Stimulated activated naive CD8-positive, alpha-beta T cell treated with anti-CD3 and anti-CD28 coated beads, Interleukin-15, Interleukin-2, amounts not matched to agents 100 ng/mL and 50 ng/mL, for 24 hours (primary cell): ENCODE measurements around the gene ZNF497.
"Not testable (repeated sequence)": the region's sequence is repeated elsewhere in the genome, so short reads cannot be mapped to it uniquely, and the experiment has no call there.

Experiments
- H3K27ac Mint-ChIP-seq: one replicate; pipeline ENCODE4 v1.8.0; 2021; ENCODE audit warnings: mild to moderate bottlenecking, mixed read lengths
- H3K27me3 Mint-ChIP-seq: one replicate; pipeline ENCODE4 v1.8.0; 2021; ENCODE audit warnings: mixed read lengths
- H3K36me3 Mint-ChIP-seq: one replicate; pipeline ENCODE4 v1.8.0; 2021; ENCODE audit warnings: low read depth, mixed read lengths
- H3K4me1 Mint-ChIP-seq: one replicate; pipeline ENCODE4 v1.8.0; 2021; ENCODE audit warnings: low read depth, mixed read lengths
- H3K4me3 Mint-ChIP-seq: one replicate; pipeline ENCODE4 v1.8.0; 2021; ENCODE audit warnings: mild to moderate bottlenecking, mixed read lengths
- H3K9me3 Mint-ChIP-seq: one replicate; pipeline ENCODE4 v1.8.0; 2021; ENCODE audit warnings: mixed read lengths

Gene ZNF497

DNA sequence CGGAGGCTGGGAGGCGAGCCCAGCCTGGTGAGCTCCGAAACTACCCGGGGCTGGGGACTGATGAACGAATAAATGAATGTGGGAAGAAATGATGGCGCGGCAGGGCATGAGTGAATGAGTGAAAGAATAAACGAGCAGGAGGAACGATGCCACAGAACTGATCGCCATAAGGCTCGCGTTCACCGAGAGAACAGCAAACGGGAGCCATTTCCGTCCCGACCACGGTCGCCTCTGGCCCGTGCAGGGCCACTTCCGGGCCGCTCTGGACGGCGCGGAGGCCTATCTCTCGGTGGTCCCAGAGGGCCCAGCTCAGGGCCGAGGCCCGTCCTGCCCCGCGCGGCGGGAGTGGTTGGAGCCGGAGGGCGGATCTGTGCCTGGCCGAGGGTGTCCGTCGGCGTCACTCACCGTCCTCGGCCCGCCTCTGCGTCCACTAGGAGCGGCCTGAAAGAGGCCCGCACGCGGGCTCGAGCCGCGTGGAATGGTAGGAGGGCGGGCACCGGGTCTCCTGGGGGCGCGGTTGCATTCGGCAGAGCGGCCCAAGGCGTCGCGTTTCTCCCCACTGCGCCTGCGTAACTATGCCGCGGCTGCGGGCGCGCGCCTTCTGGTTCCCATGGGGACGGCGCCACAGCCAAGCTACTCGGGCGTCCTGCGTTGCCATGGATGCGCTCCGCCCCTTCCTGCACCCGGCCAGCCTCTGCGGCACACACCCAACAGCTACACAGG lies at the start of gene ZNF497:
ZNF497 (minus strand) TSS at position 480 of the 723 bp plus-strand sequence. CDS start 5,116 bp downstream, outside the sequence.
- Mint-ChIP-seq H3K4me1 (peaks cover 20% of the 10 kb centered on the region), H3K36me3 (no peaks in the 10 kb centered on the region), H3K27ac (peak within 1 kb of the TSS; percentile 96), H3K27me3 (no peaks in the 10 kb centered on the region), H3K4me3 (peak within 1 kb of the TSS; percentile 94), H3K9me3 (no peaks in the 10 kb centered on the region)

DNA sequence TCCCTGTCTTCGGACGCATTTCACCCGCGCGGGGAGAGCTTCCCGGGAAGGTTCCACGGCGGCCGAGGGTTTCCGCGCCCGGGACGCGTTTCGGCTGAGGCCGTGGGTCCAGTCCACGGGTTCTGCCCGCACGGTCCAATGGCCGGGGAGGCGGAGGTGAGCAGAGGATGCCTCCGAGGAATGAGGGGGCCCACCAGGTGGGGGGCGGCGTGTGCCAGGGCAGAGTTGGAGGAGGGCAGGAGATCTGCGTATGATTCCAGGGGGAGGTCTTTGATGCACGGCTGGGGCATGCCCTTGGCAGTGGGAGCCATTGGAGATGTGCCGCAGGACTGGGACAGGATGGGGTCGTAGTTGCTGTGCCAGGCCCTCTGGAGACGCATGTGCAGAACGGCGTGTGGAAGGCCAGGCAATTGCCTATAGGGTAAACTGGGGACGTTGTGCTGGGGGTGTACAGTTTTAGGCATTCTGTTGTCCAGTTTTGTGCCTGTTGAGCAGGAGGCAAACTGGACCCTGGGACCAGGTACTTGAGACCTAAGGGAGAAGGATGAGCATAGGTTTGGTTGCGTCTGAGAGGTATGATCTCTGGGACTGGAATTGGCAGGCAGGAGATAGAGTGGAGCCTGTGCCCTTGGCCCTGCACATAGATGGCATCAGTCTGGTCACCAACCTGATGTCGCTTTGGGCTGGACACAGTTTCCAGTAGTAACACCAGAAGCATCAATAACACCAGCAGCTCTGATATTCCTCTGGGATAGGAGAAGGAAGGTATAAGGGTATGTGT lies 46.6 kb upstream of the ZNF497 start:
- H3K9me3 Mint-ChIP-seq, result no peaks in the 10 kb centered on the region
- H3K36me3 Mint-ChIP-seq, result peaks cover 9% of the 10 kb centered on the region
- H3K4me3 Mint-ChIP-seq, result peak overlapping the region; percentile 87
- H3K27me3 Mint-ChIP-seq, result no peaks in the 10 kb centered on the region
- H3K4me1 Mint-ChIP-seq, result peaks cover 31% of the 10 kb centered on the region
- peak overlapping the region; percentile 91 for H3K27ac Mint-ChIP-seq

GRCh38 chr19:58408152-58409009 lies 45.8 kb upstream of the ZNF497 start, which contains the start of gene ZNF584:
TSS of gene ZNF584 (plus strand) at chr19:58408649. CDS start at chr19:58409148, 499 bp downstream.
- Mint-ChIP-seq H3K4me3 (peak within 1 kb of the TSS; percentile 87), H3K4me1 (peaks cover 31% of the 10 kb centered on the region), H3K27ac (peak within 1 kb of the TSS; percentile 91), H3K27me3 (no peaks in the 10 kb centered on the region), H3K9me3 (no peaks in the 10 kb centered on the region), H3K36me3 (peaks cover 9% of the 10 kb centered on the region)

GRCh38 chr19:58407658-58408151 lies 45.2 kb upstream of the ZNF497 start:
- Mint-ChIP-seq H3K27me3 (no peaks in the 10 kb centered on the region), H3K4me3 (peak overlapping the region; percentile 87), H3K27ac (peak overlapping the region; percentile 91), H3K9me3 (no peaks in the 10 kb centered on the region), H3K36me3 (peaks cover 4% of the 10 kb centered on the region), H3K4me1 (peaks cover 35% of the 10 kb centered on the region)

DNA sequence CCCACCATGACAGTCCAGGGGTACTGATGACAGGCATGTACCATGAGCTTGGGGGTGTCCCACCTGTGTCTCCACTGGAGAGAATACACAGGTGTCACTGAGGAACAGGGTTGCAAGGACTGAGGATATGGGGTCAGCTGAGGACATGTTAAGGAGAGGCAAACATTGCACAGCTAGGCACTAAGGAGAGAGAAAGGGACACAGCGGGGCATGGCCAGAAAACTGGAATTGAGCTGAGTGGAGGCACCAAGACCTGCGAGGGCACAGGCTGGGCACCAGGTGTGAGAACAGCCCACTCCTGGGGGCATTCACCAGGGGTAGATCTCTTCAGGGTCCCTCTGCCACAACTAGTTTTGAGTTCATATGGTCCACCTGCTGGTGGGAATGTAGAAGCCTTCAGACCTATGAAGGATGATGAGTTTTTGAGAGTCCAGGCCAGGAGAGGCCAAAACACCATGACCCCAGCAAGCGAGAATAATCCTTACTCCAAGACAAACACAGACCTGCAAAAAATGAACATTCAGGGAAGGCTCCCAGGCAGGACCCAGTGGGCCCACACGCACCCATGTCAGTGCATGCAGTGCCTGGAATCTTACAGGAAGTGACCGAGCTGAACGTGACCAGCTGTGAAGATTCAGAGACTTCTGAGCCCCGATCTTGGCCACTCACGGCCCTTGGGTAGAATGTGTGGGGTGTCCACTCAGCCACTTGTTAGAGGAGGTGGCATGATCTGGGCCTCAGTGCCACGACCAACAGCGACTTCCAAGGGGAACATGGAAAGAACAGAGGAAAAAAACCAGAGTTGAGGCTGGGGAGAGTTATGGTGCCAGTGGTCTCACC lies 44.5 kb upstream of the ZNF497 start:
- H3K27ac Mint-ChIP-seq, result peak overlapping the region; percentile 91
- peaks cover 39% of the 10 kb centered on the region for H3K4me1 Mint-ChIP-seq
- no peaks in the 10 kb centered on the region for H3K27me3 Mint-ChIP-seq
- peak overlapping the region; percentile 87 for H3K4me3 Mint-ChIP-seq
- H3K36me3 Mint-ChIP-seq, result no peaks in the 10 kb centered on the region
- no peaks in the 10 kb centered on the region for H3K9me3 Mint-ChIP-seq

- not testable (repeated sequence) for H3K9me3 Mint-ChIP-seq, H3K27me3 Mint-ChIP-seq, H3K27ac Mint-ChIP-seq, H3K4me3 Mint-ChIP-seq, H3K36me3 Mint-ChIP-seq
- peaks cover 39% of the 10 kb centered on the region for H3K4me1 Mint-ChIP-seq
Observed at GRCh38 chr19:58403920-58404478, 41.4 kb upstream of the ZNF497 start.

- H3K27ac Mint-ChIP-seq, result no peak overlapping the region
- H3K4me3 Mint-ChIP-seq, result peak overlapping the region; percentile 86
- no peaks in the 10 kb centered on the region for H3K9me3 Mint-ChIP-seq
- H3K27me3 Mint-ChIP-seq, result peaks cover 10% of the 10 kb centered on the region
- H3K4me1 Mint-ChIP-seq, result peaks cover 28% of the 10 kb centered on the region
- no peaks in the 10 kb centered on the region for H3K36me3 Mint-ChIP-seq
Observed at GRCh38 chr19:58401840-58402421, 39.4 kb upstream of the ZNF497 start.

GRCh38 chr19:58400916-58401839 lies 38.6 kb upstream of the ZNF497 start:
- Mint-ChIP-seq H3K27me3 (peaks cover 10% of the 10 kb centered on the region), H3K4me1 (peaks cover 24% of the 10 kb centered on the region), H3K36me3 (no peaks in the 10 kb centered on the region), H3K9me3 (no peaks in the 10 kb centered on the region), H3K4me3 (peak overlapping the region; percentile 86), H3K27ac (peak overlapping the region; percentile 83)

DNA sequence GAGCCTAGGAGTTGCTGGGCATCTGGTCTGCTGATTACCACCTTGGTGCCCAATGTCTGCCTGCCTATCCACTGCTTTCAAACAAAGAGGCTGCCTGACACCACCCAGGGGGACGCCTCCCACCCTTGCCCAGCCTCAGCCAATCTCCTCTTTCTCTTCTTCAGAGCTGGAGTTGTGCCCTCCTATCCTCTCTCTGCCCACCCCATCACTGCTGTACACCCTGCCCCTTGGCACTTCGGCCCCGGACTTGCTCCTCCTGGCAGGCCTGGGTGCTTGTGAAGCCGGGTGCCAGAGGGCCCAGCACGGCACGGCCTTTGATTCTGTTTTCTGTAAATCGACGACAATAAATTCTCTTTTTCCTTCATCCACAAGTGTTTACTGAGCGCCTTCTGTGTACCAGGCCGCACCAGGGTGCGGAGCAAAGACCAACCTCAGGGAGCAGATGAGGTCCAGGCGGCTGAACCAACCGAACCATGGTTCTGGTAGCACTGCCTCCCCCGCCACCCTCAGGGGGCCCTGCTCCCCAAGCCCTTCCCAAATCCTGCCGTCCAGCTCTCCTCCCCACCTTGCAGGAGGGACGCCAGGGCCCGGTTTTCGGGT lies 37.9 kb upstream of the ZNF497 start:
- Mint-ChIP-seq H3K4me3 (peak overlapping the region; percentile 86), H3K27me3 (peaks cover 10% of the 10 kb centered on the region), H3K36me3 (no peaks in the 10 kb centered on the region), H3K4me1 (peaks cover 28% of the 10 kb centered on the region), H3K9me3 (no peaks in the 10 kb centered on the region), H3K27ac (no peak overlapping the region)

DNA sequence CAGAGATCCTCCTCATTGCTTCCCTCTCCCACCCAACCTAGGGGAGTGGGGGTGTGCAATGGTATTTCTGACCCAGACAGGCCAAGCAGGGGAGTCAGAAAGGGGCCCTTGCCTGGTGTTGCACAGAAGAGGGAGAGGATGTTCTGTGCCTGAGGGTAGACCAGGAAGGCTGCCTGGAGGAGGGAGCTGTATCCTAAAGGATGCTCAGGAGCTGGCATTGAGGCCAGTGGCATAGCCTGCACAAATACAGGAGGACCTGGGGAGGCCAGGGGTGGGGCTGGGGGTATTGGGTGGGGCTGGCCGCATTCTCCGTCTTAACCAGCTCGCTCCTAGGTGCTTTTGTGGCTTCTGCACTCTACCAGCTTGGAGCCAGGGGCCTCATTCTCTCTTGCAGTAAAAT lies 37.4 kb upstream of the ZNF497 start:
- Mint-ChIP-seq H3K36me3 (peaks cover 2% of the 10 kb centered on the region), H3K27ac (no peak overlapping the region), H3K4me3 (no peak overlapping the region), H3K9me3 (no peaks in the 10 kb centered on the region), H3K4me1 (peaks cover 28% of the 10 kb centered on the region), H3K27me3 (peaks cover 10% of the 10 kb centered on the region)

- Mint-ChIP-seq H3K4me1 (peaks cover 32% of the 10 kb centered on the region), H3K4me3 (no peak overlapping the region), H3K9me3 (no peaks in the 10 kb centered on the region), H3K36me3 (peaks cover 16% of the 10 kb centered on the region), H3K27me3 (peaks cover 10% of the 10 kb centered on the region), H3K27ac (no peak overlapping the region)
Observed at GRCh38 chr19:58398545-58398944, 36.0 kb upstream of the ZNF497 start.

DNA sequence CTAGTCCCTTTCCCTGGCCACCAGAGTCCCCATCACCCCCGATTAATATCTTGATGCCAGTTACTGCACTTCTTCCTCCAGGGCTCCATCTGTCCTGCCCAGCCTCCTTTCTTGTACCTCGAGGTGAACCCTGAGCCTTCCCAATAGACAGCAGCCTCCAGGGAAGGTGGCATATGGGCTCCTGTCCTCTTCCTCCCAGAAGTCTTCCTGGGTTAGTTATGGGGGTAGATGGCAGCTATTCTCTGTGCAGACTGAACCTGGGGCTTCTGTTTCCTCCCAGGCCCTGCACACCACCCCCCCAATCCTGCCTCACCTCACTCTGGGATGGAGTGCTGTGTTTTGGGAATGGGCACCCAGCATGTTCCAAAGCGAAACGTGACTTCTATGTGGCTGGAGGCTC lies 35.5 kb upstream of the ZNF497 start:
- Mint-ChIP-seq H3K27me3 (peaks cover 10% of the 10 kb centered on the region), H3K4me1 (peaks cover 33% of the 10 kb centered on the region), H3K9me3 (no peaks in the 10 kb centered on the region), H3K36me3 (peaks cover 20% of the 10 kb centered on the region), H3K4me3 (no peak overlapping the region), H3K27ac (no peak overlapping the region)
